Upper lobe of right lung (tissue), 1 donor: ENCODE results near the gene CCDC27. TPM values are rescaled to one million over a fixed set of nuclear protein-coding genes. Genes with fewer than 3 reads are reported as not detected.

Experiments used
- ATAC-seq: fragments of 200-7000 bp; cut with Tn5 transposase; one replicate; pipeline ENCODE4 v1.9.1; 2020; ENCODE audit warnings: mild to moderate bottlenecking, moderate library complexity
- DNase-seq: peaks from one replicate; pipeline ENCODE4 v3.0.0-alpha.2; 2020
- H3K27ac ChIP-seq: fragments of 200-600 bp; one replicate; pipeline ENCODE4 v1.8.0; 2022
- H3K27me3 ChIP-seq: fragments of 200-600 bp; one replicate; pipeline ENCODE4 v1.8.0; 2022; ENCODE audit warnings: mild to moderate bottlenecking
- H3K36me3 ChIP-seq: fragments of 200-600 bp; one replicate; pipeline ENCODE4 v1.8.0; 2022
- H3K4me1 ChIP-seq: fragments of 200-600 bp; one replicate; pipeline ENCODE4 v1.8.0; 2022
- H3K4me3 ChIP-seq: fragments of 200-600 bp; one replicate; pipeline ENCODE4 v1.8.0; 2022; ENCODE audit warnings: mild to moderate bottlenecking
- H3K9me3 ChIP-seq: fragments of 200-600 bp; one replicate; pipeline ENCODE4 v1.8.0; 2022
- CTCF ChIP-seq: fragments of 200-600 bp; IDR thresholded peaks from one replicate; pipeline ENCODE4 v1.8.0; 2022; ENCODE audit warnings: antibody characterized with exemption
- intact Hi-C: fragments of 100-400 bp; cut with DNase I; formaldehyde crosslinking; loops from one replicate; pipeline ENCODE4 v1.11.0; 2022
- total RNA-seq: library from RNA; stranded (reverse); fragmentation: NEBNext Ultra II Directional; extraction: Animal tissue kit (Norgen Biotek cat#: 25700); gene quantifications from one replicate; pipeline ENCODE4 v1.2.1, GENCODE V29; 2021
- donor health status: DM: no; HTN: yes; CAD: no; lungs with severe emphysema.

The CCDC27 gene
- total RNA-seq, 1 donor from 2014 or later = not detected

- no peak for TF ChIP-seq CTCF
- Histone ChIP-seq H3K4me3 (no peak overlapping the region), H3K36me3 (no peaks in the 10 kb centered on the region), H3K27ac (no peak overlapping the region), H3K9me3 (no peaks in the 10 kb centered on the region), H3K27me3 (peaks cover 16% of the 10 kb centered on the region), H3K4me1 (no peaks in the 10 kb centered on the region)
- ATAC-seq = no peak
- intact Hi-C loops = no loop called here
- no peak for DNase-seq
Observed at GRCh38 chr1:3763351-3764125, 11.3 kb downstream of the CCDC27 start.

- Histone ChIP-seq H3K4me1 (peaks cover 8% of the 10 kb centered on the region), H3K9me3 (no peaks in the 10 kb centered on the region), H3K27ac (no peak overlapping the region), H3K4me3 (no peak overlapping the region), H3K36me3 (no peaks in the 10 kb centered on the region), H3K27me3 (peaks cover 2% of the 10 kb centered on the region)
- ATAC-seq = no peak
- intact Hi-C loops = no loop called here
- no peak for TF ChIP-seq CTCF
- DNase-seq = no peak
Observed at GRCh38 chr1:3767328-3767925, 15.2 kb downstream of the CCDC27 start.

- TF ChIP-seq CTCF = no peak
- DNase-seq (no peak), ATAC-seq (no peak)
- H3K27ac ChIP-seq = no peak overlapping the region
- peaks cover 8% of the 10 kb centered on the region for H3K4me1 ChIP-seq
- no peaks in the 10 kb centered on the region for H3K27me3 ChIP-seq
- no peak overlapping the region for H3K4me3 ChIP-seq
- no peaks in the 10 kb centered on the region for H3K36me3 ChIP-seq
- no peaks in the 10 kb centered on the region for H3K9me3 ChIP-seq
- intact Hi-C loops = no loop called here
Observed at GRCh38 chr1:3768811-3769390, 16.7 kb downstream of the CCDC27 start.

- ATAC-seq (no peak), DNase-seq (no peak)
- Histone ChIP-seq H3K9me3 (no peaks in the 10 kb centered on the region), H3K36me3 (no peaks in the 10 kb centered on the region), H3K27ac (no peak overlapping the region), H3K4me1 (peaks cover 8% of the 10 kb centered on the region), H3K4me3 (no peak overlapping the region), H3K27me3 (no peaks in the 10 kb centered on the region)
- TF ChIP-seq CTCF = no peak
- intact Hi-C loops = no loop called here
Observed at GRCh38 chr1:3770047-3770765, 18.0 kb downstream of the CCDC27 start.

GRCh38 chr1:3771108-3772026 is 19.1 kb downstream of the CCDC27 start:
- H3K27me3 ChIP-seq = no peaks in the 10 kb centered on the region
- intact Hi-C loops = no loop called here
- H3K4me3 ChIP-seq = peak overlapping the region; percentile 61
- no peak for ATAC-seq
- no peak for DNase-seq
- no peak for TF ChIP-seq CTCF
- peaks cover 13% of the 10 kb centered on the region for H3K4me1 ChIP-seq
- H3K27ac ChIP-seq = no peak overlapping the region
- no peaks in the 10 kb centered on the region for H3K36me3 ChIP-seq
- no peaks in the 10 kb centered on the region for H3K9me3 ChIP-seq
